HL-60 (cell line): ENCODE measurements around the gene MAPKAPK2.

Source experiments
- DNase-seq, 2 experiments: peaks; one replicate each; pipeline ENCODE4 v3.0.0-alpha.2; 2010 to 2020; ENCODE audit warnings: low read depth in 1 of 2, low spot score in 1 of 2
- H3K27ac ChIP-seq: fragments of 250-450 bp; sonication (Bioruptor Pico); replicated peaks from 2 replicates; pipeline ENCODE4 v1.5.1; 2020; ENCODE audit warnings: mild to moderate bottlenecking, moderate library complexity
- H3K27me3 ChIP-seq: fragments of 250-450 bp; sonication (Bioruptor Pico); 2 replicates; pipeline ENCODE4 v1.5.1; 2021; ENCODE audit warnings: mild to moderate bottlenecking, moderate library complexity; ENCODE audit not compliant: insufficient read depth, poor library complexity, severe bottlenecking
- H3K4me3 ChIP-seq: replicated peaks from 2 replicates; pipeline ENCODE4 v1.5.1; 2011; ENCODE audit warnings: mild to moderate bottlenecking, control low read depth, low read length; ENCODE audit not compliant: insufficient read depth
- CTCF ChIP-seq: IDR thresholded peaks from one replicate; pipeline ENCODE4 v1.5.1; 2011; ENCODE audit warnings: low read length, control low read depth, inconsistent platforms; ENCODE audit not compliant: insufficient read depth
- GABPA ChIP-seq: IDR thresholded peaks from 2 replicates; pipeline ENCODE4 v1.6.1; 2012; ENCODE audit warnings: low read depth
- POLR2AphosphoS5 ChIP-seq: IDR thresholded peaks from 2 replicates; pipeline ENCODE4 v1.6.1; 2012; ENCODE audit warnings: low read depth
- REST ChIP-seq: IDR thresholded peaks from 2 replicates; pipeline ENCODE4 v1.6.1; 2012; ENCODE audit warnings: low read depth; ENCODE audit not compliant: insufficient replicate concordance
- SPI1 ChIP-seq: IDR thresholded peaks from 2 replicates; pipeline ENCODE4 v1.6.1; 2012; ENCODE audit warnings: low read depth, mild to moderate bottlenecking, borderline replicate concordance

MAPKAPK2 gene

GRCh38 chr1:206661161-206661820, 23.4 kb upstream of the MAPKAPK2 start:
- DNase-seq: no peak
- no peak overlapping the region for H3K27ac ChIP-seq
- no peaks in the 10 kb centered on the region for H3K27me3 ChIP-seq
- no peak overlapping the region for H3K4me3 ChIP-seq
- TF ChIP-seq GABPA (no peak), SPI1 (no peak), CTCF (no peak), REST (no peak), POLR2AphosphoS5 (no peak)

- Histone ChIP-seq H3K4me3 (no peak overlapping the region), H3K27me3 (no peaks in the 10 kb centered on the region), H3K27ac (no peak overlapping the region)
- DNase-seq: no peak
- no peak for TF ChIP-seq SPI1
- no peak for TF ChIP-seq CTCF
- no peak for TF ChIP-seq GABPA
- TF ChIP-seq POLR2AphosphoS5: no peak
- TF ChIP-seq REST: no peak
Measured at GRCh38 chr1:206662396-206663092, 22.2 kb upstream of the MAPKAPK2 start.

- H3K27me3 ChIP-seq: no peaks in the 10 kb centered on the region
Measured at GRCh38 chr1:206663362-206663761, 21.3 kb upstream of the MAPKAPK2 start.

More at GRCh38 chr1:206663362-206663761, 21.3 kb upstream of the MAPKAPK2 start:
- H3K4me3 ChIP-seq: no peak overlapping the region; the same call in 1 of the 2 replicates
- no peak overlapping the region for H3K27ac ChIP-seq
- DNase-seq: peak in 1 of 2 experiments; percentile 12
- TF ChIP-seq REST (no peak), POLR2AphosphoS5 (no peak), SPI1 (no peak), GABPA (no peak), CTCF (no peak)
